Jurkat, Clone E6-1 (cell line): ENCODE measurements around the gene SLC12A4.
A peak's percentile ranks its signal among the peaks of the same experiment; 100 is the strongest.

Experiments used
- DNase-seq: peaks from one replicate; pipeline ENCODE4 v3.0.0-alpha.2; 2011; ENCODE audit warnings: low read depth, low spot score
- H3K4me3 ChIP-seq: 2 replicates; pipeline ENCODE4 v1.5.1; 2011; ENCODE audit warnings: mild to moderate bottlenecking, low read length, control low read depth, moderate library complexity

SLC12A4 gene

GRCh38 chr16:67965668-67966548 is 2.5 kb downstream of the SLC12A4 start:
- DNase-seq = no peak
- no peak overlapping the region for H3K4me3 ChIP-seq

- DNase-seq = peak; percentile 30
- H3K4me3 ChIP-seq = no peak overlapping the region
These were observed 3.8 kb downstream of the SLC12A4 start for GRCh38 chr16:67964477-67965131.

GRCh38 chr16:67963662-67964321 is 4.6 kb downstream of the SLC12A4 start:
- no peak overlapping the region for H3K4me3 ChIP-seq

GRCh38 chr16:67963292-67963661 is 5.2 kb downstream of the SLC12A4 start:
- no peak overlapping the region for H3K4me3 ChIP-seq
- no peak for DNase-seq

More at GRCh38 chr16:67963662-67964321, 4.6 kb downstream of the SLC12A4 start:
- DNase-seq = no peak

- H3K4me3 ChIP-seq = no peak overlapping the region
- no peak for DNase-seq
These were observed 6.3 kb downstream of the SLC12A4 start for GRCh38 chr16:67962135-67962534.

- H3K4me3 ChIP-seq = no peak overlapping the region
- DNase-seq = no peak
These were observed 6.9 kb downstream of the SLC12A4 start for GRCh38 chr16:67961551-67961957.

GRCh38 chr16:67959536-67960329 is 8.7 kb downstream of the SLC12A4 start:
- DNase-seq = no peak
- no peak overlapping the region for H3K4me3 ChIP-seq

GRCh38 chr16:67957622-67958021 is 10.8 kb downstream of the SLC12A4 start:
- DNase-seq = no peak
- no peak overlapping the region for H3K4me3 ChIP-seq

- no peak for DNase-seq
- H3K4me3 ChIP-seq = no peak overlapping the region
These were observed 13.8 kb downstream of the SLC12A4 start for GRCh38 chr16:67954421-67955196.

- no peak overlapping the region for H3K4me3 ChIP-seq
- no peak for DNase-seq
These were observed 14.6 kb downstream of the SLC12A4 start for GRCh38 chr16:67953641-67954375.

- no peak overlapping the region for H3K4me3 ChIP-seq
- no peak for DNase-seq
These were observed 17.0 kb downstream of the SLC12A4 start for GRCh38 chr16:67951485-67951884.

GRCh38 chr16:67950335-67950843 is 18.0 kb downstream of the SLC12A4 start:
- no peak overlapping the region for H3K4me3 ChIP-seq
- no peak for DNase-seq

- no peak for DNase-seq
- H3K4me3 ChIP-seq = no peak overlapping the region
These were observed 18.8 kb downstream of the SLC12A4 start for GRCh38 chr16:67949645-67950044.

GRCh38 chr16:67948015-67948414 is 20.4 kb downstream of the SLC12A4 start:
- no peak for DNase-seq
- no peak overlapping the region for H3K4me3 ChIP-seq

- no peak for DNase-seq
These were observed 21.4 kb downstream of the SLC12A4 start for GRCh38 chr16:67946966-67947558.

GRCh38 chr16:67946128-67946569 is 22.3 kb downstream of the SLC12A4 start:
- DNase-seq = no peak
- no peak overlapping the region for H3K4me3 ChIP-seq

More at GRCh38 chr16:67946966-67947558, 21.4 kb downstream of the SLC12A4 start:
- no peak overlapping the region for H3K4me3 ChIP-seq

GRCh38 chr16:67945392-67945933 is 23.0 kb downstream of the SLC12A4 start:
- H3K4me3 ChIP-seq = no peak overlapping the region
- no peak for DNase-seq
